HG03571 (cell line): ENCODE measurements around the gene MDM4.
"Not testable (repeated sequence)": the region's sequence is repeated elsewhere in the genome, so short reads cannot be mapped to it uniquely, and the experiment has no call there.

Source experiments
- ATAC-seq: cut with Tn5 transposase; IDR thresholded peaks from one replicate; pipeline ENCODE4 v1.9.1; 2021; ENCODE audit not compliant: unreplicated experiment

Gene MDM4

GRCh38 chr1:204513117-204513716 is 3.0 kb upstream of the MDM4 start:
- ATAC-seq: peak; percentile 40

- no peak for ATAC-seq
Measured at GRCh38 chr1:204514828-204515227, 1.4 kb upstream of the MDM4 start.

- not testable (repeated sequence) for ATAC-seq
Measured at GRCh38 chr1:204517382-204517781, 1.2 kb downstream of the MDM4 start.

GRCh38 chr1:204520834-204521709 is 4.9 kb downstream of the MDM4 start:
- ATAC-seq: peak; percentile 34

- ATAC-seq: not testable (repeated sequence)
Measured at GRCh38 chr1:204521941-204522521, 5.8 kb downstream of the MDM4 start.

GRCh38 chr1:204523605-204524215 is 7.5 kb downstream of the MDM4 start:
- ATAC-seq: no peak

GRCh38 chr1:204524986-204525385 is 8.8 kb downstream of the MDM4 start:
- no peak for ATAC-seq

- ATAC-seq: no peak
Measured at GRCh38 chr1:204528241-204528640, 12.0 kb downstream of the MDM4 start.

- ATAC-seq: no peak
Measured at GRCh38 chr1:204528677-204529076, 12.5 kb downstream of the MDM4 start.

GRCh38 chr1:204529371-204529895 is 13.2 kb downstream of the MDM4 start:
- ATAC-seq: no peak

DNA sequence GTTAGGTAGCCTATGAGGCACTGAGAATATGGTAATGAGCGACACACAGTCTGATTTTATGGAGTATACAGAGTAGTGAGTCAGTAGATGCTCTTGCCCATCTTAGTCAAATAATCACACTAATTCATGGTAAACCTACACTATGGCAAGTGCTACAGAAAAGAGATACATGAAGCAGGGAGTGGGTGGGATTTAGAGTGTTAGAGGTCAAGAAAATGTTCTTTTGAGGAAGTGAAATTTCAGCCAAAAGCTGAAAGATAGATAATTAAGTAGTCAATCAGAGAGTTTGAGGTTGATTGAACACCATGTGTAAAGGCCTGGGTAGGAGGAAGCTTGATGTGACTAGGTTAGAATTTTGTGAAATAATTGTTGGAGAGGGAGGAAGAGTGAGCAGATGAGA is 14.7 kb downstream of the MDM4 start:
- peak; percentile 87 for ATAC-seq

- no peak for ATAC-seq
Measured at GRCh38 chr1:204532832-204533231, 16.6 kb downstream of the MDM4 start.

DNA sequence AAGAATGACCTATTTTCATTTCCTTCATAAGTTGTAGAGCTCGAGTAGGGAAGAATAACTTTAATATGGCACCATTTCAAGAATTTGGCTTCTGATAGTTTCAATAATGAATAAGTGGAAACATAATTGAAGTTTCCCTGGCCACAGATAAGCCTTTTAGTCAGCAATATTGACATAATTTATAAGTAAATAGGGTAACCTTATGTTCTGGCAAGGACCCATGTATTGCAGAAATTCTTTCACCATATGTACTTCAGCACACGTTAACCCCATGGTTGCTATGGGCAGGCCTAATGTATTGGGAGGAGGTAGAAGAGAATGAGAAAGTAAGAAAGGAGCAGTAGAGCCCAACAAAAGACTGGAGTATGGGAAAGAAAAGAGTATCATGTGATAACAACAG is 25.4 kb downstream of the MDM4 start:
- ATAC-seq: no peak

DNA sequence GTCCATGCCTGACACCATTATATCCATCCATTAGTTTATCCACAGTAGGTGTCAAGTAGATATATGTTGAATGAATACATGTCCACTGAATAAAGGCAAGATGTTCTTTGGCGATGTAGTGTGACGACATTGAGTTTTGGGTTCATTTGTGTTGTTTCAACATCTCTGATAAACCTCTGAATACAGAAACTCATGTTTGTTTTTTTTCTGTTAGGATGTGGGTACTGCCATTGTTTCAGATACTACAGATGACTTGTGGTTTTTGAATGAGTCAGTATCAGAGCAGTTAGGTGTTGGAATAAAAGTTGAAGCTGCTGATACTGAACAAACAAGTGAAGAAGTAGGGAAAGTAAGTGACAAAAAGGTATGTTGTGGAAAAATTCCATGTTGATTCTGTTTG is 28.1 kb downstream of the MDM4 start:
- ATAC-seq: peak; percentile 66

DNA sequence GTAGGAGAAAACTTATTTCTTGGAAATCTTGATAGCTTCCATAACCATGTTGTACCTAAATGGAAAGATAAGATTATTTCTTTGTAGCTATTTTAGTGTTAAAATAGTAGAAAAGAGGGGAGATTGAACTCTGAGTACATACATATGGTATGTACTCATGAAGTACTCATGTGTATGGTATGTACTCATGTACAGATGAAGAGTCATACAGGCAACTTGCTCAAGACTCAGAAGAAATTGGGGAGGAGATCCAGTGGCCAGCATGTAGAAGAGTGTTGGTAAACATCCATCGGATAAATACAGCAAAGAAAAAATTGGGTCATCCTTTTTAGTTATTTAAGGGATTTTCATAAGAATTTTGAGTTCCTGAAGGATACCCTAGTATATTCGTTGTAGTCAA is 29.0 kb downstream of the MDM4 start:
- no peak for ATAC-seq

DNA sequence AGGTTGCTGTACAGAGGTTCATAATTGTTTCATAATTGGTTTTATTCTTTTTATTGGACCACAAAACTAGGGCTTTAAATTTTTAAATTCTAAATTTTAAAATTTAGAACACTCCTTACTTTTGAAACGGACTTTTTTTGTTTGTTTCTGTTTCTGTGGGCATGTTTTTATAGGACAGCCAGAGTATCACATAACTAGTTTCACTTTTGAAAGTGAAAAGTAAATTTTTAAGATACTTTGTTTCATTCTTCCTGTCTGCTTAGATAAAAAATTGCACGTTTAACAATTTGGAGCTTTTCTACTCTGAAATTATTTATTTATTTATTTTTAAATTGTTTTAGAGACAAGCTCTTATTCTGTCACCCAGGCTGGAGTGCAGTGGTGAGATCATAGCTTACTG is 29.7 kb downstream of the MDM4 start:
- no peak for ATAC-seq

GRCh38 chr1:204548265-204548664 is 32.1 kb downstream of the MDM4 start:
- no peak for ATAC-seq

DNA sequence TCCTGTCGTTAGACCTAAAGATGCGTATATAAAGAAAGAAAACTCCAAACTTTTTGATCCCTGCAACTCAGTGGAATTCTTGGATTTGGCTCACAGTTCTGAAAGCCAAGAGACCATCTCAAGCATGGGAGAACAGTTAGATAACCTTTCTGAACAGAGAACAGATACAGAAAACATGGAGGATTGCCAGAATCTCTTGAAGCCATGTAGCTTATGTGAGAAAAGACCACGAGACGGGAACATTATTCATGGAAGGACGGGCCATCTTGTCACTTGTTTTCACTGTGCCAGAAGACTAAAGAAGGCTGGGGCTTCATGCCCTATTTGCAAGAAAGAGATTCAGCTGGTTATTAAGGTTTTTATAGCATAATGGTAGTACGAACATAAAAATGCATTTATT is 33.1 kb downstream of the MDM4 start:
- ATAC-seq: no peak

DNA sequence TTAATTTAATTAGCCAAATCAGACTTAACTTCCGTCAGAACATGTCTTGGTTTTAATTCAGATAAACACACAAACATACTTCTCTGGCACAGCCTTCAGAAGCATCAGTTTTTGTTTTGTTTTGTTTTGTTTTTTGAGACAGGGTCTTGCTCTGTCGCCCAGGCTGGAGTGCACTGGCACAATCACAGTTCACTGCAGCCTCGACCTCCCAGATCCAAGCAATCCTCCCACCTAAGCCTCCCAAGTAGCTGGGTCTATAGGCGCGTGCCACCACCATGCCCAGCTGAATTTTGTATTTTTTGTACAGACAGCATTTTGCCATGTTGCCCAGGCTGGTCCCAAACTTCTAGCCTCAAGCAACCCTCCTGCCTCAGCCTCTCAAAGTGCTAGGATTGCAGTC is 34.7 kb downstream of the MDM4 start:
- ATAC-seq: no peak

GRCh38 chr1:204556458-204557052 is 40.3 kb downstream of the MDM4 start:
- ATAC-seq: no peak

GRCh38 chr1:204558467-204558866 is 42.3 kb downstream of the MDM4 start:
- no peak for ATAC-seq
